GM21723 (cell line): Measurements from ENCODE around the gene SKA1.
"Not testable (repeated sequence)": the region's sequence is repeated elsewhere in the genome, so short reads cannot be mapped to it uniquely, and the experiment has no call there.

Source experiments
- ATAC-seq: cut with Tn5 transposase; IDR thresholded peaks from one replicate; pipeline ENCODE4 v1.9.1; 2021; ENCODE audit warnings: mild to moderate bottlenecking, moderate library complexity; ENCODE audit not compliant: unreplicated experiment

SKA1 gene

DNA sequence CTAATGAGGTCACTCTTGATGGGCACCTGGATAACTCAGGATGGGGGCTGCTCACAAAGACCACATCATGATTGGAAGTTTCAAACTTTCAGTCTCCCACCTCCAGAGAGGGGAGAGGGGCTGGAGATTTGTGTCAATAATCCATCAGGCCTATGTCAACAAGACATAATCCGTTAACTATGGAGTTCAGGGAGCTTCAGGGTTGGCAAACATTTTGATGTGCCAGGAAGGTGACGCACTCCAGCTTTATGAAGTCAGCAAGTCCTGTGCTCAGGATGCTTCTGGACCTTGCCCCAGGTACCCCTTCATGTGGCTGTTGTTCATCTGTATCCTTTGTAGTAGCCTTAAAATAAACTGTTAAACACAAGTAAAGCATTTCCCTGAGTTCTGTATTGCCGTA lies 19.0 kb downstream of the SKA1 start:
- no peak for ATAC-seq

- no peak for ATAC-seq
Measured at GRCh38 chr18:50395093-50395492, 20.2 kb downstream of the SKA1 start.

DNA sequence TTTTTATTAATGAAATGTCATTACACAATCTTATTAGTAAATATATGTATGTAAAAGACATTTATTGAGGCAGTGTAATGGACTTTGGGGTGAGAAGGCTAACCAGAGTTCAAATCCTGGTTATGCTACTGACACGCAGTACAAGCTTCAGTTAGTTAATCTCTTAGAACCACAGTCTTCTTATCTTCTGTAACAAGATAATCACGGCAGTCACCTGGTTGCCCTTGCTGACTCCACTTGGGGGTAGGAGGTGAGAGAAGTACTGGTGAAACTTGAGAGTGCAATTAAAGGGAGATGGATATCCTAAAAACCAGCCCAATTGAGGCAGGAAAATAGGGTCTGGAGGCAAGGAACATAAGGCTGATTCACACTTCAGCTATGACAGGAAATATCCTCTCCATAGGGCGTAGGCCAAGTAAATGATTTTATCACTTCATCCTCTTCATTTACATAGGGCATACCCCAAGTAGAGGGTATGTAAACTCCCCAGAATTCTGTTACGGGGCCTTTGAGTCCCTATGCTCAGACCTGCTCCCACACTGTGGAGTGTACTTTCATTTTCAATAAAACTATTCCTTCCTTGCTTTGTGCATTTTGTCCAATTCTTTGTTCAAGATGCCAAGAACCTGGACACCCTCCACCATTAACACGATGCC lies 21.3 kb downstream of the SKA1 start:
- ATAC-seq = no peak

DNA sequence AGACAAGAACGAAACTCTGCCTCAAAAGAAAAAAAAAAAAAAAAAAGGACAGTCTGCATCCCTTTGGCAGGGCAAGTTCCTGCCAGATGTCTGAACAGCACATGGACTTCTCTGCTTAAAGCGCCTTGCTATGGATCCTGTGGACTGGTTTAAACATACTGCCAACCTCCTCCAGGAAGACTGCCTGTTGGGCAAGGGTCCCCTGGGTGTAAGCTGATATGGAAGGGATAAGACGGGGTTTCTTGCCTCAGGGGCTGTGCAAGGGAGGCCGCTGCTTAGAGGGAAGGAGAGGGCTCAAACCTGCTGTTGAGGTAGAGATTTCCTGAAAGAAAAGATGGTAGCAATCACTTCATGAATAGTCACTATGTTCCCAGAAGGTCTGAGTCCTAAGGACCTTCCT lies 22.2 kb downstream of the SKA1 start:
- ATAC-seq = no peak

DNA sequence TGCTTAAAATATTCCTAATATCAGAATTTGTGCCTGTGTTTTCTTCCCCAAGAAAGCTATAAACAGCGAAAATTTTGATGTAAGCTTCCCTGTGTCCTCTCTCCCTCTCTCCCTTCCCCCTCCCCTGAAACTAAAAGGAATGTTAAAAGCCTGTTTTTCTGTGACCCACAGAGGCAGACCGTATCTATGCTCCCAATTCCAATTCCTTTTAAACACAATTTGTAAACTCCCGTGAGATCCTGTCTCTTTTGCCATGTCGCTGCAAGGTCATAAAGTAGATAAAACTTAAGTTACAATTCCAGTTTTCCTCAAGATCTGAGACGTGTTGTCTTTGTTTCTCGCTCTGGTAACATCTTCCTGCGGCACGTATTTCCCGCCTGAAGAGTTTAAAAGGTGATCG lies 23.3 kb downstream of the SKA1 start:
- no peak for ATAC-seq

DNA sequence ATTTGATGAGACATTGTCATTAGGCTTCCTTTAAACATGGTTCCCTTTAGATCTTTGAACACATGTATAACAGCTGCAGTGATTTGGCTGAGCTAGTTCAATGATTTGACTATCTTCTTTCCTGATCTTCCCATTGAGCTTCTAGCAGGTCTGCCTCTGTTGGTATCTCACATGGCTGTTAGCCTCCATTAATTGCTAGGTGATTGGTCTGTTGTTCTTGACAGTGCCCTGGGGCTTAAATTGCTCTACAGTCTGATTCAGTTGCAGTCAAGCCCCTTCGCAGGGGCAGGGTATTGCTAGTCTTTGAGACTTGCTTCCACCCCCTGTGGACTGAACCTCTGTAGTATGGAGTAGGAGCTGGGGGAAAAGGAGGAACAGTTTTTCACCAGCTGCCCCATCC lies 24.1 kb downstream of the SKA1 start:
- no peak for ATAC-seq

DNA sequence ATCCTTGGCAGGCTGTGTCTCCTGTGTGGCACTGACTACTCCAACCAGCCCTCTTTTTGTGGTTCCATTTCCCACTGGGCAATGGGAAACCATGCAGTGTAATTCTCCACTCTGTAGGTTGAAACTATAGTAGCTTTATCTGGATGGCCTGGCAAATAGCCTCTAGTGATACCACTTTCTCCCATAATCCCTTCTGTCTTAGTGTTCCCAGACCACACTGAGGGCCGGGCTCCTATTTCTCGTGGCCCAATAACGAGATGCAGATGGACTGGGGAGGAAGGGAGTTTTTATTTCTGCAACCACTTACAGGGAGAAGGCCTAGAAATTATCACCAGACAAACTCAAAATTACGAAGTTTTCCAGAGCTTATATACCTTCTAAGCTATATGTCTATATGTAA lies 24.7 kb downstream of the SKA1 start:
- ATAC-seq = no peak

GRCh38 chr18:50400438-50400837 lies 25.6 kb downstream of the SKA1 start:
- ATAC-seq = not testable (repeated sequence)

DNA sequence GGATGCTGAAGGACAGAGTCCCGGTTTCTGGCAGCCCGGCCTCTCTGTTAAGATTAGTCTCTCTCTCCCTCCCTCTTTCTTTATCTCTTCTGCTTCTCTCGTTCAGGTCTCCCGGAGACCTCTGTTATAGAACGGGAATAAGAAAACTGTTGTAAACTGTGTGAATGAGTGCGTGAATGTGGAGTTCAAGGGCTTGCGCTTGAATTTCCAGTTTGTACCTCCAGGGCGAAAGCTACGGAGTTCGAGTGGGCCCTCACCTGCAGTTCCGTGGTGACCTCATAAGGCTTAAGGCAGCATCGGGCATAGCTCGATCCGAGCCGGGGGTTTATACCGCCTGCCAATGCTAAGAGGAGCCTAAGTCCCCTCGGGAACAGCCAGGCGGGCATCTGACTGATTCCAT lies 26.4 kb downstream of the SKA1 start:
- ATAC-seq = no peak

GRCh38 chr18:50401888-50402287 lies 27.0 kb downstream of the SKA1 start:
- no peak for ATAC-seq

- ATAC-seq = not testable (repeated sequence)
Measured at GRCh38 chr18:50404752-50405581, 30.1 kb downstream of the SKA1 start.

GRCh38 chr18:50405582-50406271 lies 30.9 kb downstream of the SKA1 start:
- ATAC-seq = no peak

GRCh38 chr18:50409236-50409635 lies 34.4 kb downstream of the SKA1 start:
- no peak for ATAC-seq

- ATAC-seq = no peak
Measured at GRCh38 chr18:50410008-50410407, 35.2 kb downstream of the SKA1 start.

- no peak for ATAC-seq
Measured at GRCh38 chr18:50410894-50411293, 36.0 kb downstream of the SKA1 start.

GRCh38 chr18:50416832-50417231 lies 42.0 kb downstream of the SKA1 start:
- not testable (repeated sequence) for ATAC-seq

GRCh38 chr18:50417705-50418104 lies 42.9 kb downstream of the SKA1 start:
- ATAC-seq = not testable (repeated sequence)

- ATAC-seq = no peak
Measured at GRCh38 chr18:50418650-50419049, 43.8 kb downstream of the SKA1 start.

- no peak for ATAC-seq
Measured at GRCh38 chr18:50422286-50422898, 47.5 kb downstream of the SKA1 start.

DNA sequence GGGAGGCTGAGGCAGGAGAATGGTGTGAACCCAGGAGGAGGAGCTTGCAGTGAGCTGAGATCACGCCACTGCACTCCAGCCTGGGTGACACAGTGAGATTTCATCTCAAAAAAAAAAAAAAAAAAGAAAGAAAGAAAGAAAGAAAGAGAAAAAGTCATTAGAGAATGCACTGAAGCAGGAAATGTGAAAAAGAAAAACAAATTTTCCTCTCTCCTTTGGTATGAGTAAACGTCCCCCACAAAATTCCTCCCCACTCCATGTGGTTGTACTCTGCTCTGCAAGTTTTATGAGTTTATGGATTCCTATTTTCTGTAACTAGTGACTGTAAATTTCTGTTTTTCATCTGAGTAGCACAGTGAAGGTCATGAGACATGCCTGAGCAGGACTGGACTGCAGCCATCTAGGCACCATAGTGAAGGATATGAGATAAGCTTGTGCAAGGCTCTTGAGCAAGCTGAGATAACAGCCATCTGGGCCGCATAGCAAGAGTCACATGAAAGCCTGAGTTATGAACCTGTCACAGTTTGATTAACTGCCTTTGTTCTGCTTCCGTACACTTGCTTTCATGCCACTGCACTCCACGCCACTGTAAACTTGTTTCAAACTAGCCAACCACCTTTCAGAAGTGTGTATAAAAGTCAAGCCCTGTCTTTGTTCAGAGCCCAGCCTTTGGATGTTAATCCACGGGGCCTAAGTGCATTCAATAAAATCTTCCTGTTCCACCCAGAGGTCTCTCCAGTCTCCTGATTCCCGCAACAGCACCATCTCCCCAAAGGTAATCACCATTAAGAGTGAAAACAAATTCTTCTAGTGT lies 50.2 kb downstream of the SKA1 start:
- no peak for ATAC-seq

DNA sequence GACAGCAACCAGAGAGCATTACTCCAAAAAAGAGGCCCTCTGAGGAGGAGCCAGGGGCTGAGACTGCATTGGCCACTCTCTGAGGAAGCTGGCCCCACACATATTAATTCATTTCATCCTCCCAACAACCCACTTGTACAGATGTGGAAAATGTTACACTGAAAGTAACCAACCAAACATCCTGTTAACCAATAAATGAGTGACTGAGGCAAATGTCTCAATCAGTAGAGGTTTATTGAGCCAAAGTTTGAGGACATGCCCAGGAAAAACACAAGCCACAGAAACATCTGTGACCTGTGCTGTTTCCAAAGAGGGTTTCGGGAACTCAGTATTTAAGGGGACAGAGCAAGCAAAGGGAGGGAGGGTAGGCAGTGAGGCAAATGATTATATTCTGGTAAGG lies 53.0 kb downstream of the SKA1 start:
- no peak for ATAC-seq
